DOHH2 (cell line): ENCODE results near the gene PEAK3.

ENCODE experiments used
- H3F3A ChIP-seq: fragments of 200-600 bp; sonication (generic), shearing (Covaris generic); 2 replicates; pipeline ENCODE4 v1.6.0; 2016; ENCODE audit warnings: antibody characterized with exemption, mild to moderate bottlenecking; ENCODE audit not compliant: control insufficient read depth, insufficient read depth
- H3K27ac ChIP-seq: fragments of 200-600 bp; sonication (generic); 2 replicates; pipeline ENCODE4 v1.5.1; 2014; ENCODE audit warnings: low read depth, mild to moderate bottlenecking, low read length, moderate library complexity
- H3K27me3 ChIP-seq: fragments of 200-600 bp; sonication (generic); 2 replicates; pipeline ENCODE4 v1.6.1; 2014; ENCODE audit warnings: mild to moderate bottlenecking, low read length, mixed read lengths; ENCODE audit not compliant: control insufficient read depth
- H3K36me3 ChIP-seq: fragments of 200-600 bp; sonication (generic); 2 replicates; pipeline ENCODE4 v1.6.1; 2014; ENCODE audit warnings: mild to moderate bottlenecking, low read length, moderate library complexity, mixed read lengths; ENCODE audit not compliant: control insufficient read depth
- H3K4me1 ChIP-seq: fragments of 200-600 bp; sonication (generic); 2 replicates; pipeline ENCODE4 v1.6.1; 2014; ENCODE audit warnings: mild to moderate bottlenecking, low read length, mixed read lengths; ENCODE audit not compliant: control insufficient read depth
- H3K4me2 ChIP-seq: fragments of 200-600 bp; sonication (generic); 2 replicates; pipeline ENCODE4 v1.6.0; 2014; ENCODE audit warnings: mild to moderate bottlenecking, low read length, moderate library complexity
- H3K4me3 ChIP-seq: fragments of 200-600 bp; sonication (generic); 2 replicates; pipeline ENCODE4 v1.5.1; 2014; ENCODE audit warnings: mild to moderate bottlenecking, low read length, mixed read lengths
- H3K79me2 ChIP-seq: fragments of 200-600 bp; sonication (generic); 2 replicates; pipeline ENCODE4 v1.6.1; 2014; ENCODE audit warnings: mild to moderate bottlenecking, low read length, mixed read lengths; ENCODE audit not compliant: control insufficient read depth
- H3K9me2 ChIP-seq: fragments of 200-600 bp; sonication (generic); replicated peaks from 2 replicates; pipeline ENCODE4 v1.6.1; 2014; ENCODE audit warnings: mild to moderate bottlenecking, low read length, mixed read lengths; ENCODE audit not compliant: control insufficient read depth
- H3K9me3 ChIP-seq: fragments of 200-600 bp; sonication (generic); 2 replicates; pipeline ENCODE4 v1.6.1; 2014; ENCODE audit warnings: antibody characterized with exemption, low read length, mixed read lengths; ENCODE audit not compliant: control insufficient read depth, insufficient read depth
- H4K20me1 ChIP-seq: fragments of 200-600 bp; sonication (generic); 2 replicates; pipeline ENCODE4 v1.6.0; 2014; ENCODE audit warnings: low read depth, mild to moderate bottlenecking, antibody characterized with exemption, low read length, moderate library complexity; ENCODE audit not compliant: control insufficient read depth, insufficient read depth
- CTCF ChIP-seq: fragments of 200-600 bp; sonication (generic); IDR thresholded peaks from one replicate; pipeline ENCODE4 v1.5.1; 2014; ENCODE audit warnings: antibody characterized with exemption, mild to moderate bottlenecking, low read depth, low read length; ENCODE audit not compliant: poor library complexity, severe bottlenecking
- EZH2phosphoT487 ChIP-seq: fragments of 200-600 bp; sonication (generic); IDR thresholded peaks from 2 replicates; pipeline ENCODE4 v1.6.1; 2017; ENCODE audit warnings: borderline replicate concordance, mild to moderate bottlenecking, antibody characterized with exemption, low read length, moderate library complexity, mixed read lengths

Gene PEAK3

GRCh38 chr19:2250766-2251105 is 31.2 kb downstream of the PEAK3 start:
- peaks cover 40% of the 10 kb centered on the region for H3K36me3 ChIP-seq
- no peaks in the 10 kb centered on the region for H3K9me2 ChIP-seq
- H3K27ac ChIP-seq, result no peak overlapping the region
- peaks cover 9% of the 10 kb centered on the region for H3F3A ChIP-seq
- no peaks in the 10 kb centered on the region for H4K20me1 ChIP-seq
- no peak overlapping the region for H3K4me2 ChIP-seq
- peaks cover 27% of the 10 kb centered on the region for H3K4me1 ChIP-seq
- no peaks in the 10 kb centered on the region for H3K9me3 ChIP-seq
- H3K4me3 ChIP-seq, result no peak overlapping the region
- H3K27me3 ChIP-seq, result no peaks in the 10 kb centered on the region
- TF ChIP-seq CTCF (no peak), EZH2phosphoT487 (no peak)
- no peaks in the 10 kb centered on the region for H3K79me2 ChIP-seq

GRCh38 chr19:2249880-2250765 is 31.9 kb downstream of the PEAK3 start:
- TF ChIP-seq EZH2phosphoT487 (no peak), CTCF (no peak)
- Histone ChIP-seq H3K4me3 (no peak overlapping the region), H3F3A (peaks cover 9% of the 10 kb centered on the region), H3K9me3 (no peaks in the 10 kb centered on the region), H3K4me1 (peaks cover 21% of the 10 kb centered on the region), H3K79me2 (no peaks in the 10 kb centered on the region), H3K27ac (no peak overlapping the region), H3K36me3 (peaks cover 46% of the 10 kb centered on the region), H3K27me3 (no peaks in the 10 kb centered on the region), H4K20me1 (no peaks in the 10 kb centered on the region), H3K4me2 (no peak overlapping the region), H3K9me2 (no peaks in the 10 kb centered on the region)

- peaks cover 55% of the 10 kb centered on the region for H3K36me3 ChIP-seq
Measured at GRCh38 chr19:2249010-2249866, 32.7 kb downstream of the PEAK3 start, which contains the start of gene AMH. Gene AMH (plus strand): TSS chr19:2249323. CDS start chr19:2249333, 10 bp downstream.

More at GRCh38 chr19:2249010-2249866, 32.7 kb downstream of the PEAK3 start, which contains the start of gene AMH:
- Histone ChIP-seq H3K4me2 (no peak within 1 kb of the TSS), H3K9me3 (no peaks in the 10 kb centered on the region), H3K27ac (no peak within 1 kb of the TSS), H3K9me2 (no peaks in the 10 kb centered on the region), H3K79me2 (peaks cover 6% of the 10 kb centered on the region), H3F3A (0 out of 2 replicates have a peak, but pooled peaks cover 2% of the 10 kb centered on the region), H4K20me1 (no peaks in the 10 kb centered on the region), H3K27me3 (no peaks in the 10 kb centered on the region), H3K4me3 (no peak within 1 kb of the TSS), H3K4me1 (peaks cover 17% of the 10 kb centered on the region)
- TF ChIP-seq CTCF, result no peak
- TF ChIP-seq EZH2phosphoT487, result no peak
